Measurements from ENCODE around the gene AKT3. TPM values are rescaled to one million over a fixed set of nuclear protein-coding genes. Genes with fewer than 3 reads are reported as not detected.
"Not testable (repeated sequence)": the region's sequence is repeated elsewhere in the genome, so short reads cannot be mapped to it uniquely, and the experiment has no call there.

AKT3 gene
- total RNA-seq, 1 experiment from 2014 or later: 56.9 TPM

DNA sequence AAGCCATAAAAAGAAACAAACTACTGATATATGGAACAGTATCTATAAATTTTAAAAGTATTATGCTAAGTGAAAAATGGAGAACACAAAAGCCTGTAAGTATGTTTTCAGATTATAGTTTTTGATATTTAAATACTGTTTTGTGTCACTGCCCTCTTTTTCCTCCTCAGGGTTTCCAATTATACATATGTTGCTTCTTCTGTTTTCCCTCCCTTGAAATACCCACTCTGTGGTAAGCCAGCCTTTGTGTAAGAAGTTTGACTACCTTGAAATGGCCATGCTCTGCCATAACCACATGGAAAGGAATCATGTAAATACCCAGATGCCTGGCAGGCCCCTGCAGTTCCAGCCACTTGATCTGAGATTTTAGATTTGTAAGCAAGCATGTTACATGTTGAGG, 248.3 kb downstream of the AKT3 start:
- no peak for DNase-seq (ENCODE audit: low spot score)

DNA sequence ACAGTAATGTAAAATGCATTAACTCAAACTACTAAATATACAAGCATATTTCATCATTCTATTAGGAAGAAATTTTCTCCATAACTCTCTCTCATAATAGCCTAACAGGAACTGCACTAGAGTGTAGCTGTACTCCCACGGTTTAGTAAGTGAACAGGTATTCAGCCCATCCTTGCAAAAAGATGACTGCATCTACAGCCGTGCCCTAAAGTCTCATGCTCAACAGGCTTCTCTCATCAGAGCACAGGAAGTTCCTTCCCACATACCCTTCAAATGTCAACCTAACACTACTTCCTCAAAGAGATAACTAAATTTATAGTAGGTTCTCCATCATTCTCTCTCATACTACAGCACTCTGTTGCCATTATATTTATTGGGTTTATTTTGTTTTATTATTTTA, 251.6 kb downstream of the AKT3 start:
- DNase-seq (ENCODE audit: low spot score): peak; percentile 83

DNA sequence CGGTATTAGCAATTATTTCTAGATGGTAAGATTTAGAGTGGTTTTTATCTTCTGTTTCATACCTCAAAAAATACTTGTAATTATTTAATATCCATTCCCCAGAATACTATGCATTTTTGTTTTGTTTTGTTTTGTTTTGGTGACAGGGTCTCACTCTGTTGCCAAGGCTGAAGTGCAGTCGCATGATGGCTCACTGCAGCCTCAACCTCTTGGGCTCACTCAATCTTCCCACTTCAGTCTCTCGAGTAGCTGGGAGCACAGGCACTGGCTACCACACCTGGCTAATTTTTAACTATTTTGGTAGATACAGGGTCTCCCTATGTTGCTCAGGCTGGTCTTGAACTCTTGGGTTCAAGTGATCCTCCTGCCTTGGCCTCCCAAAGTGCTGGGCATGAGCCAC, 252.7 kb downstream of the AKT3 start:
- DNase-seq (ENCODE audit: low spot score): no peak

DNA sequence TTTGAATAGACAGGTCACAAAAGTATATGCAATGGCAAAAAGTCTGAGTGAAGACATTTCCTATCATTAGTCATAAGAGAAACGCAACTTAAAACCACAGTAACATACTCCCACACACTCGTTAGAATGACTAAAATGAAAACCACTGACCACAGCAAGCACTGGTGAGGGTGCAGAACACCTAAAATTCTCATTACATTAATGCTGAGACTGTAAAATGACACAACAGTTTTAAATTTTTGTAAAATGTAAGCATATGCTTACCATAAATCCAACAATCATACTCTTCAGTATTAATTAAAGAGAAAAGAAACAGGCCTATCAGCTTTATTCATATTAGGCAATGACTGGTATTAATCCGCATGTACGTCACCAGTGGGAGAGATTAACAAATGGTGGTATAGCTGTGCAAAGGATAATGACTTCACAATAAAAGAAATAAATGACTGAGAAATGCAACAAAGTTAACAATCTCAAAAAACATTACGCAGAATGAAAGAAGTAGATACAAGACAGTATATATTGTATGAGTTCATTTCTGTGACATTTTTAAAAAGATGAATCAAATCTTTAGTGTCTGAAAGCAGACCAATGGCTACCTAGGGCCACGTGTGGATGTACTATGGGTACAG, 253.5 kb downstream of the AKT3 start:
- DNase-seq (ENCODE audit: low spot score): peak; percentile 82

DNA sequence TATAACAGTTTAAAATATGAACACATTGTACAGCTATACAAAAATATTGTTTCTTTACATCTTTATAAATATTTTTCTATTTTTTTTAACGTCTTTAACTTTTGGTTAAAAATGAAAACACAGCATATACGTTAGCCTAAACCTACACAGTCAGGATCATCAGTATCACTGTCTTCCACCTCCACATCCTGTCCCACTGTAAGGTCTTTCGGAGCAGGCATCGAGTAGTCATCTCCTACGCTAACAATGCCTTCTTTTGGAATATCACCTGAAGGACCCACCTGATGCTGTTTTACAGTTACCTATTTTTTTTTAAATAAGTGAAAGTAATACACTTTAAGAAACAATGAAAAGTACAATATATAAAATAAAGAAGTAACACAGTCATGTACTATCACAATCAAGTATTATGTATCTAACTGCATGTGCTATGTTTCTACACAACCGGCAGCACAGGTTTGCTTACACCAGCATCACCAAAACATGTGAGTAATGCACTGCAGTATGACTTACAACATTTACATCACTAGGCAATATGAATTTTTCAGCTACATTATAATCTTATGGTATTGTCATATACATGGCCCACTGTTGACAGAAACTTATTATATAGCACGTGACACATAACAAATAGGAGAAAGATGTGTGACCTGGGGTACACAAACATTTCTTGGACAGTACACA, 254.4 kb downstream of the AKT3 start:
- DNase-seq (ENCODE audit: low spot score): no peak

DNA sequence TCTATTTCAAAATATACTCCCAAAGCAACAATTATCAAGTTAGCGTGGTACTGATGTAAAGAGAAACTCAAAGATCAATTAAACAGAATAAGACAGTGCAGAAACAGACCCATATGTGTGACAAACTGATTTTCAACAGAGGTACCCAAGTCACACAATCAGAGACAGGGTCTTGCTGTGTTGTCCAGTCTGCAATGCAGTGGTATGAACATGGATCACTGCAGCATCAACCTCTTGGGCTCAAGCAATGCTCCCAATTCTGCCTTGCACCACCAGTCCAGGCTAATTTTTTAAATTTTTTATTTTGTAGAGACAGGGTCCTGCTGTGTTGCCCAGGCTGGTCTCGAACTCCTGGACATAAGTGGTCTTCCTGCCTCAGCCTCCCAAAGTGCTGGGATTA, 255.6 kb downstream of the AKT3 start:
- DNase-seq (ENCODE audit: low spot score): no peak

DNA sequence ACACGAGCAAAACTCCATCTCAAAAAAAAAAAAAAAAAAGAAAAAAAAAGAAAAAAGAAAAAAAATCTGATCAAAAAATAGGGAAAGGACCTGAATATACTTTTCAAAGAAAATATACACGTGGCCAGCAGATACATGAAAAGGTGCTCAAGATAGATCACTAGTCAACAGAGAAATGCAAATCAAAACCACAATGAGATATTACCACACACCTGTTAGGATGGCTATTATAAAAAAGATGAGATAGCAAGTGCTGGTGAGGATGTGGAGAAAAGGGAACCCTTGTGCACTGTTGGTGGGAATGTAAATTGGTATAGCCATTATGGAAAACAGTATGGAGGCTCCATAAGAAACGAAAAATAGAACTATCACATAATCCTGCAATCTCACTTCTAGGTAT, 260.8 kb downstream of the AKT3 start:
- DNase-seq (ENCODE audit: low spot score): not testable (repeated sequence)

DNA sequence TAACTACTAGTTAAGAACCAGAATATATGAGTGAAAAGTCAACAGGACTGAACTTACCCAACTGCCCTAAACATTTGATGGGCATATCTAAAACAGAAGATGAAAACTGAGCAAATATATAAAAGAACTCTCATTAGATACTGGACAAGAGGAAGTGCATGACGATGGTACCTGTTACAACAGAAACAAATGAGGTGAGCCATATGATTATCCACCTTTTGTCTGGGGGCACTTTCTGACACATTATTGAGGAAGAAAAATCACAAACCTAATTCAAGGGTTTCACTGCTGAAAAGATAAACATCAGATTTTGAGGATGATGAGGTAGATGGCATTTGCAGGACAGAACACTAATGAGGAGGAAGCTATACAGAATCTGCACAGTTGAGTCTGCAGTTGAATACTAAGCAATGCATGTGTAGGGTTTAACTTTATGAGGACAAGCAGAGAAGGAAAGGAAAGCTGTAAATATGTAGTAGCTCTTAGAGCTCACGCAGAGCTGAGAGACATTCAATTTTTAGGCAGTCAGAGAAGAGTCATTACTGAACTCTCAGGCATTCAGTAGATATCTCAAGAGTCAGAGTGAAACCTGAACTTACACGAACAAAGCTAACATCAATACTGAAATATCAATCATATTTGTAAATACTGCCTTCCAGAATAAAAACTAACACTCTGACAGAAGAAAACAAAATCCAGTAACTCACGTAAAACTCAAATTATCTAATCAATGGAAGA, 262.1 kb downstream of the AKT3 start:
- no peak for DNase-seq (ENCODE audit: low spot score)

DNA sequence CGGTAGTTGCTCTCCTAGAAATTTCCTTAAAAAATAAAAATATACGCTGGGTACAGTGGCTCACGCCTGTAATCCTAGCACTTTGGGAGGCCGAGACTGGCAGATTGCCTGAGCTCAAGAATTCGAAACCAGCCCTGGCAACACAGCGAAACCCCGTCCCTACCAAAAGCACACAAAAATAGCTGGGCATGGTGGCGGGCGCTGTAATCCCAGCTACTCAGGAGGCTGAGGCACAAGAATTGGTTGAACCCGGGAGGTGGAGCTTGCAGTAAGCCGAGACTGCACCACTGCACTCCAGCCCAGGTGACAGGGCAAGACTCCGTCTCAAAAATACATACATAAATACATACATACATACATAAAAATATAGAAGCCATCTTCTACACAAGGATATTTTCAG, 262.8 kb downstream of the AKT3 start:
- DNase-seq (ENCODE audit: low spot score): no peak

DNA sequence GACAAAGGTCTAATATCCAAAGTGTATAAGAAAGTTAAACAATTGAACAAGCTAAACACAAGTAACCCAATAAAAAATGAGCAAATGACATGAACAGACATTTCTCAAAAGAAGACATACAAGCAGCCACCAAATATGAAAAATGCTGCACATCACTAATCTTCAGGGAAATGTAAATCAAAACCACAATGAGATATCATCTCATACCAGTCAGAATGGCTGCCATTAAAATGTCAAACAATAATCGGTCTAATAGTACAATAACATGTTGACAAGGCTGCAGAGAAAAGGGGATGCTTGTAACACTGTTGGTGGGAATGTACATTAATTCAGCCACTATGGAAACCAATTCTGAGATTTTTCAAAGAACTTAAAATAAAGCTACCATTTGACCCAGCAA, 264.1 kb downstream of the AKT3 start:
- DNase-seq (ENCODE audit: low spot score): no peak

DNA sequence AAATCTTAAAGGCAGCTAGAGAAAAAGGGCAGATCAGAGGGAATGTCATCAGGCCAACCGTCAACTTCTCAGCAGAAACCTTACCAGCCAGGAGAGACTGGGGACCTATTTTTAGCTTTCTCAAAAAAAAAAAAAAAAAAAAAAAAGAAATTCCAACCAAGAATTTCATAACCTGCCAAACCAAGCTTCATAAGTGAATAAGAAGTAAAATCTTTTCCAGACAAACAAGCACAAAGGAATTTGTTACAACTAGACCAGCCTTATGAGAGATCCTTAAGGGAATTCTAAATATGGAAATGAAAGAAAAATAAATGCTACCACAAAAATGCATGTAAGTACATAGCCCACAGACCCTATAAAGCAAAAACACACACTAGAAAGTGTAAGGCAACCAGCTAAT, 267.7 kb downstream of the AKT3 start:
- peak; percentile 24 for DNase-seq (ENCODE audit: low spot score)

DNA sequence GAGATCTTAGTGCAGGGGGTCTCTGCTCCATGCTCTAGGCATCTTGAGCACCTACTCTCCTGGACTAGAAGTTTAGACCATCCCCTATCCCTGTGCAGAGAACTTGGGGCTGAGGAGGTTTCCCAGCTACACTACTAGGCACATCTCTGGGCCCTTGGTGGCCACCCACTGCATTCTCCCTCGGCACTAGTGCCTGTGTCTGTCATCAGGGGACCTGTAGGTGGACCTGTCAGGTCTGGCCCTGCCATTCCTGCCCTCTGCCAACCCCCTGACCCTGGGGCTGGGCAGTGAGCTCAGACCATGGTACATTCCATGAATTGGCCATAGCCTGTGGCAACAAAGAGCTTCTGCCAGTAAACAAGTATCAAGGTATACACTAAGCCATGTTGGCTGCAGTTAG, 269.1 kb downstream of the AKT3 start:
- no peak for DNase-seq (ENCODE audit: low spot score)

DNA sequence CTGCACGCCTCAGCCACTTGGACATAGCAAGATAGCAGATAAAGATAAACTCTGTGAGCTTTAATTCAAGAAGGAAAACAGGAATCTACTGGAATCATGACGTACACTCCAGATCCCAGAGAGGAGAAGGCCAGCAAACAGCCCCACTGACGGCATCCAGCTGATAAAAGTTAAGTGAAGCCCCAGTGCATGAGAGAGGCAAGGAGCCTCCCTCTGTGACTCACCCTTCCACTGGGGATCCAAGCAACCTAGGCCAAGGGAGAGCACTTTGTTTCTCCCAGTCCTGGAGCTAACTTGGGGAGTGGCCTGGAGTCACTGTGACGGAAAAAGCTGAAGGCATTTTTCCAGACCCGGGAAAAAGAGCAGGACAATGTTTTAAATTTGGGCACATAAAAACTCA, 270.0 kb downstream of the AKT3 start:
- DNase-seq (ENCODE audit: low spot score): peak; percentile 46

DNA sequence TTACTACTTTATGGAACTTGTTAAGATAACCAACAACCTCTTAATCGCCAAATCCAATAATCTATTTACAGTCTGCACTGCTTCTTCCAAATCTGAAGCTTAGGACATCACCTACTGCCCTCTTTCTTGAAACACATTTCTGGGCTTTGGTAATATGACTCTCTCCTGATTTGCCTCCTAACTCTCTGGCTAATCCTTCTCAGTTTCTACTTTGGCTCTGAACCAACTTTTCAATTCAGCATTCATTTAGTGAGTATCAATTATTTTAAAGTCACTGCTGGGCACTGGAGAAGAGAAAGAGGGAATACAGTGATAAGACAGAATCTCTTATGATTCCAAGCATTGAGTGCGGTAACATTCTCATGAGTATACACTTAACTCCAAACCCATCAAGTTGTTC, 275.0 kb downstream of the AKT3 start:
- DNase-seq (ENCODE audit: low spot score): no peak

DNA sequence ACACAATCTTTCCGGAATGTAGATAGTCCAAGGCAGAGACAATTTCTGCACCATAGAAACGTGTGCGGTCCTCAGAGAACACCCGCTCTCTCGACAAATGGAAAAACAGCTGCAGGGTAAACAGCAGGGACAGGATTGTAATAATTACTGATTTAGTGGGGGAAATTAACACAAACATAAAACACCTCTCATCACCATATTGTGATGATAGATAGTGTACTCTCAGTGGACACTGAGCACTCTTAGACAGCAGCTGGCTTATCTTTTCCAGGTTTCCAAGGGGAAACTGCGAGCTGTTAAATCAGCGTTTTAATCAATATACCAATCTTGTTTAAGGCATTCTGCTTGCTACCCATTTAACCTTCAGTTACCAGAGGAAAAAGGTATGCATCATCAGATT, 277.1 kb downstream of the AKT3 start:
- DNase-seq (ENCODE audit: low spot score): no peak

DNA sequence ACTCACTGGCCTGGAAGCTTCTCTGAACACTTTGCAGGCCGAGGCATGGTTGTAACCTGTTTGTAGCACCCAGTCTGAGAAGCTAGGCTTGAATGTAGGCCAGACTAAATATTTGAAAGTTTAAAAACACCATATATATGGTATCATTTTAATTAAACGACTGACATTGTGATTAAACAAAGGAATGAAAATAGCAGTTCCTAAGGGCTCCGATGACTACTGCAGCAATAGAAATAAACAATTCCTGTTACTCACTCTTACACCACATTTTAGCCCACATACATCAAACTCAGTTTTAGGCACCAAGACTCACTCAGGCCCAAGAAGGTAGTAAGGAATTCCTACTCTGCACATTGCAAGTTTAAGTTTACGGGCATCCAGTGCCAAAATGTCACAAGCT, 281.2 kb downstream of the AKT3 start:
- DNase-seq (ENCODE audit: low spot score): peak; percentile 5

DNA sequence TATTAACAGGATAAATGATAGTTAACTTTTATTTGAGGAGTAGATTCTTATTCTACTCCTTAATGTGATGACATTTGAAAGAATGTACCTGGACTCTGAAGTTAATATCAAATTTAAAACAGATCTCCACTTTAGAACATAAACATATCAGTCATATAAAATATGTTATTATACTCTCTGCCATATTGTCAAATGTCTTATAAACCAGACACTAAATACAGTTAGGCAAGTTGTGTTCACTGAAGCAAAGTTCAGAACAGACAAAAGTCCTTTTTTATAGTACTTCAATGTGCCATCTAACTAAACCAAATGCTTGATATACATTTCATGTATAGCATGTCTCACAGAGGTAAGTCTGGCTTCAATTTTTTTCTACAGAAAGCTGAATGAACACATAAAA, 285.2 kb downstream of the AKT3 start:
- DNase-seq (ENCODE audit: low spot score): no peak

DNA sequence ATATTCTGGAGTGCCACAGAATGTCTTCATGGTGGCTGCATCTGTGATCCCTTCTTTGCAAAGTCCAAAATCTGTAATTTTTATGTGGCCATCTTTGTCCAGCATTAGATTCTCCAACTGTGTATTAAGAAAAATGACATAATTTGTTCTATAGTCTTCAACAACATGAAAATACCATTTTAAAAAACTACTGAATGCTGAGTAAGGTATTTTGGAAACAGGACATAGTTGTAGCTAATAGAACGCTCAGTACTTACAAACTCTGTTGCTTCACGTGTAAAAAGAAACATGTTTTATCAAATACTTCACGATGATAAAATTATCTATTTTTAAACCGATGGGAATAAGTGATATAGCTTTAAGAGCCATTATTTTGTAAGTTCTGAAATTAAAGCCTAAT, 286.3 kb downstream of the AKT3 start:
- no peak for DNase-seq (ENCODE audit: low spot score)

DNA sequence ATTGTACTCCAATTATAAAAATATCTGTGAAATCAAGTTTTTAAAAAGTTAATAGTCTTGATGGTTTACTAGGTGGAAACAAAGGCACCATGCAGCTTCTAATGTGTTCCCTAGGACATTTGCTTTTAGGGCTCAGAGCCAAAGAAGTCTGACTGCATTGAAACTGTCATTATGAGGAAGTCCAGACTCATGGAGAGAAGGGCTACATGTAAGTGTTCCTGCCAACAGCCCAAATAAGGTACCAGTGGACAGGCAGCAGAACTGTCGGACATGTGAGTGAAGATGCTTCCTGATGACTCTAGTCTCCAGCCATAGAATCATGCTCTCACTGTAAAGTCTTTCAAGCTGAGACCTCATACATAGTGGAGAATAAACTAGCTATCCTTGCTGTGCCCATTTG, 287.6 kb downstream of the AKT3 start:
- no peak for DNase-seq (ENCODE audit: low spot score)

DNA sequence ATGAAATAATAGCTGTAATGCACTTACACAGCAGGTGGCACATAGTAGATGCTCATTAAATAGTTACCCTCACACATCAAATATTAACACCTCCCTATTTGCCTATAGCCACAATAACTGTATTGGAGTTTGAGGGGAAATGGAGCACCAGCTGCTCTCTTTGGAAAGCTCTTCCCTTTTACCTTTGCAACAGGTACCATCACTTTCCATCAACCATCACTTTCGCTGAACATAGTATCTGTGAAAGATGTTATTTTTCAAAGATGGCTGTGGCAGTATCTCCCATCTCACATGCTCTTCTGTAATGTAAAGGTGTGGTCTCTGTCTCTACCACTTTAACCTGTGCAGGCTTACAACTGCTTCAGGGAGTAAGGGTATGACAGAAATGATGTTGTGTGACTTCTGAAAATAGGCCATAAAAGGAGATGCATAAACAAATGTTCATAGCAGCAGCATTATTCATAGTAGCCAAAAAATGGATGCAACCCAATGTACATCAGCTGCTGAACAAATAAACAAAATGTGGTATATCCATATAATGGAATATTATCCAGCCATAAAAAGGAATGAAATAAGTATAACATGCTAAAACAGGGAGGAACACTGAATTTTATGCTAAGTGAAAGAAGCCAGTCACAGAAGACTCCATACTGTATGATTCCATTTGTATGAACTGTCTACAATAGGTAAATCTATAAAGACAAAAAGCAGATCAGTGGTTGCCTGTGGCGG, 288.3 kb downstream of the AKT3 start:
- DNase-seq (ENCODE audit: low spot score): no peak

DNA sequence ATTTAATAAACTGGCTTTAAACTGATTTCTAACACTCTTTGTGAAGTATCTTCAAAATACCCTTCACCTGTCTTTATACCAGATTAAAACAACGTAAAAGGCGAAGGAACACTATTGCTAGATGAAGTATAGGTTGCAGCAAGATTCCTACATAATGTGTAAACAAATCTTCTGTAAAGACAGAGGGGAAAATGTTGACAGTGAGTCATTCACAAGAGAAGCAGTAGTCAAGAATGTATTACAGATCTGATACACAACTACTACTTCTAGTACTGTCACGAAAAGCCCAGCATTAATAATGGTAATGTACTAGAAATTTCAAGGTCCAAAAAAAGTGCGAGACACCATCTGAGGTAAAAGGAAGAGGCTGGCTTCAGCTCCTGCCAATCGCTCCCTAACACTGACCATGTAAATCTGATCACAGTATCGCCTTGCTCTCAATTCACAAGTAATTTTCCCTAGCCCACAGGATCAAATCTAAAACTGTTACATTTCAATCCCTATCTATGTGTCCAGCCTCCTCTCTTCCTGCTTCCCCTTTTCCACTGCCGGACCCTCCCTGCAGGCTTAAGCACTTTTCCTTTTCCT, 290.4 kb downstream of the AKT3 start:
- no peak for DNase-seq (ENCODE audit: low spot score)

DNA sequence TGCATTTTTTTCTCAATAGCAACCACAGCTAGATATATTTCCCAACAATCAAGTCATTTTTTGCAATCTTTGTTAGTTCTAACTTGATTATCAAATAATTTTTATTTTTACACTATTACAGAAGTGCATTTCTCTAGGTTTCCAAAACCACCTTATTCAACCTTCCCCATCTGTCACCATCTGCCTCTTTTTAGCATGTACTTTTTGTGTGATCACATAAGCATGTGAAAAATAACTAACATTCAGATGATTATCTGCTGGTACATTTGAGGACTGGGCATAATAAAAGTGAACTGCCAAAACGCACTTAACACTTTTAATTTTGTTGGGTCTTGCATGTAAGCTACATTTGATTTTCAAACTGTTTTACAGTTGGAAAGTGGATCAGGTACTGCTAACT, 291.5 kb downstream of the AKT3 start:
- DNase-seq (ENCODE audit: low spot score): no peak
